Aorta (tissue), 5 donors: ENCODE data around the gene PRICKLE2. TPM values are rescaled to one million over a fixed set of nuclear protein-coding genes. Genes with fewer than 3 reads are reported as not detected.

Experiments
- ATAC-seq: fragments of 200-7000 bp; cut with Tn5 transposase; one replicate; pipeline ENCODE4 v1.9.1; 2022; ENCODE audit warnings: moderate library complexity; ENCODE audit not compliant: low FRiP score
- DNase-seq, 2 donors: peaks; one replicate each; pipeline ENCODE4 v3.0.0-alpha.2; 2020
- H3K27ac ChIP-seq, 2 donors: one replicate each; pipeline ENCODE4 v1.5.1; 2013; ENCODE audit warnings: low read length in 2 of 2, mild to moderate bottlenecking in 2 of 2, moderate library complexity in 2 of 2, control low read depth in 1 of 2, inconsistent platforms in 1 of 2, low read depth in 1 of 2
- H3K27me3 ChIP-seq, 2 donors: one replicate each; pipeline ENCODE4 v1.6.1; 2013; ENCODE audit warnings: control low read depth in 1 of 2, low read length in 1 of 2, mild to moderate bottlenecking in 1 of 2, moderate library complexity in 1 of 2; ENCODE audit not compliant: insufficient read depth in 2 of 2, control insufficient read depth in 1 of 2
- H3K36me3 ChIP-seq, 2 donors: one replicate each; pipeline ENCODE4 v1.6.1; 2013; ENCODE audit warnings: control low read depth in 1 of 2, low read length in 1 of 2, mild to moderate bottlenecking in 1 of 2; ENCODE audit not compliant: insufficient read depth in 2 of 2, control insufficient read depth in 1 of 2
- H3K4me1 ChIP-seq, 2 donors: one replicate each; pipeline ENCODE4 v1.6.1; 2013; ENCODE audit warnings: low read length in 2 of 2, control low read depth in 1 of 2, mild to moderate bottlenecking in 1 of 2, moderate library complexity in 1 of 2; ENCODE audit not compliant: insufficient read depth in 2 of 2, control insufficient read depth in 1 of 2
- H3K4me3 ChIP-seq, 2 donors: one replicate each; pipeline ENCODE4 v1.5.1; 2013; ENCODE audit warnings: low read length in 2 of 2, control low read depth in 1 of 2, mild to moderate bottlenecking in 1 of 2
- H3K9me3 ChIP-seq: one replicate; pipeline ENCODE4 v1.6.1; 2013; ENCODE audit warnings: mild to moderate bottlenecking, low read length; ENCODE audit not compliant: control insufficient read depth
- WGBS, 2 donors: extraction: QIAGEN DNeasy Blood & Tissue Kit; methylation state at CpG; one replicate each; pipeline ENCODE4 v1.1.7; 2013; 5-methylcytosine and 5-hydroxymethylcytosine counted together
- intact Hi-C, 2 donors: fragments of 100-400 bp; cut with DNase I; formaldehyde crosslinking; loops; one replicate each; pipeline versions ENCODE4 v1.14.2 to v1.15.0; 2022
- polyA plus RNA-seq, 2 donors: library from polyadenylated mRNA; stranded (reverse); fragments of 200-250 nt; gene quantifications; one replicate each; pipeline ENCODE4 v1.2.3, GENCODE V29; 2013
- total RNA-seq, 2 donors: library from RNA; stranded (reverse); fragmentation: NEBNext Ultra II Directional; extraction: Animal tissue kit (Norgen Biotek cat#: 25700); gene quantifications; one replicate each; pipeline ENCODE4 v1.2.1, GENCODE V29; 2021
- donor health status: healthy with polysubstance abuse.
- donor health status: Bipolar disorder and iron deficiency.
- donor health status: DM: no; HTN: no; CAD: no.
- donor health status: DM: no; HTN: no; CAD: no.
- donor health status: DM: yes; HTN: yes; CAD: no.

Gene PRICKLE2
- total and polyA plus RNA-seq, 4 donors: 2.1 to 42.1 (median 13.9) TPM

DNA sequence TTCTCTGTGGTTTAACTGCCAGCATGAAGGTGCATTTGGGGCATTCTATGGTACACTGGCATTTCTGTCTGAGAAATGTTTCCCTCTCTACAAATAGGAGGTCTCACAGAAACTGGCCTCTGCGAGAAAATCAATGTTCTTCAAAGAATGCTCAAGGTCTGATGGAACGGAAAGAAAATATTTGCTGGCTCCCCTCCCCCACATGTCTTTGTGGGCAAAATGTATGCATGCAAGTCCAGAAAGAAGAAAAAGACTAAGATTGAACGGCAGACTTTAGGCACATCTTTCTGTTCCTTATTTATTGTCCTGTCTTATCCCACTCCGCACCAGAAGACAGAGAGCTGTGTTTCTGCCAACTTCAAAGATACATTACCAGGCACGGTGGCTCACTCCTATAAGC is 118.1 kb downstream of the PRICKLE2 start:
- H3K4me1 ChIP-seq: no peaks in the 10 kb centered on the region
- H3K27ac ChIP-seq: no peak overlapping the region
- 71 to 73% methylated on average over 5 of the region's 5 CpGs for WGBS, 2 donors

DNA sequence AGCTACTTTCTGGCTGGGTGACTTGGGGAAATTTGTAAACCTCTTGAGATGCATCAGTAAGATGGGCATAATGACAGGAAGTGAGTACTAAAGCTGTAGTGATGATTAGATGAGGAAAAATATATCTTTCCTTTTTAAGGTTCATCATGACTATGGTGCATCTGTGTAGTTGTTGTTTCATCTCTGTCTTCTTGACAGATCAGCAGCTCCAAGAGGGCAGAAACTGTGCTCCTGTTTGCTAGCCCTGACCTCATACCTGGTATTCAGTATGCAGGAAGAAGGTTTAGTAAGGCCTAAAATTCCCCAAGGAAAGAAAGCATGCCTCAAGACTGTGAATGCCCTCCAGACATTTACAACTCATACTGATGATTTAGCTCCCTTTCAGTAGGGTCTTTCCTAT is 119.5 kb downstream of the PRICKLE2 start:
- Histone ChIP-seq H3K36me3 (peaks cover 0 to 2% of the 10 kb centered on the region in 2 donors), H3K9me3 (no peaks in the 10 kb centered on the region), H3K27ac (no peak overlapping the region), H3K27me3 (no peaks in the 10 kb centered on the region), H3K4me3 (no peak overlapping the region), H3K4me1 (no peaks in the 10 kb centered on the region)
- intact Hi-C loops: no loop called here
- no peak for DNase-seq
- ATAC-seq: no peak

More for the DNA sequence above, 118.1 kb downstream of the PRICKLE2 start:
- no peaks in the 10 kb centered on the region for H3K27me3 ChIP-seq
- ATAC-seq (no peak), DNase-seq (no peak)
- no peak overlapping the region for H3K4me3 ChIP-seq
- intact Hi-C loops: no loop called here
- no peaks in the 10 kb centered on the region for H3K9me3 ChIP-seq
- peaks cover 0 to 2% of the 10 kb centered on the region in 2 donors for H3K36me3 ChIP-seq

GRCh38 chr3:64104691-64105111 is 120.6 kb downstream of the PRICKLE2 start:
- no peak overlapping the region for H3K4me3 ChIP-seq
- peaks cover 0 to 2% of the 10 kb centered on the region in 2 donors for H3K36me3 ChIP-seq
- H3K27ac ChIP-seq: no peak overlapping the region
- DNase-seq (no peak), ATAC-seq (no peak)
- no peaks in the 10 kb centered on the region for H3K4me1 ChIP-seq
- no peaks in the 10 kb centered on the region for H3K27me3 ChIP-seq
- 84 to 90% methylated on average over 3 of the region's 3 CpGs for WGBS, 2 donors
- intact Hi-C loops: no loop called here
- H3K9me3 ChIP-seq: no peaks in the 10 kb centered on the region

DNA sequence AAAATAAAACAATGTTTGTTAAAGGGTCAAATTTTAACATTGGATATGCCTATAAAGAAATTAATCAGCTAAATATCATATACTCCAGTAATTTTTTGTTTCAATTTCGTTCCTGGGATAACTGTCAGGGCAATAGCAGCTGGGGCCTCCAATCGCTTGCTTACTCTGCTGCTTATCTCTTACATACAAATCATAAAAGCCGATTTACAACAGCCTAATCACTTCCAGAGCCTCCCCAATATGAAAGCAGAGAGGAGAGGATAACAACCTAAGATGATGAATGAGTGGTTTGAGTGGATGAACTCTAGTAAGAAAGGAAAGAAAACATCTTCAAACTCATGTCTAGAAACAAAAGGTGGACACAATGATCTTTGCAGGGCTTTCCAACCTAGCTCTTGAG is 121.3 kb downstream of the PRICKLE2 start:
- WGBS, 2 donors: 79 to 80% methylated on average over 3 of the region's 3 CpGs
- Histone ChIP-seq H3K36me3 (peaks cover 0 to 2% of the 10 kb centered on the region in 2 donors), H3K27ac (no peak overlapping the region), H3K27me3 (no peaks in the 10 kb centered on the region), H3K4me3 (no peak overlapping the region), H3K4me1 (no peaks in the 10 kb centered on the region), H3K9me3 (no peaks in the 10 kb centered on the region)
- DNase-seq (no peak), ATAC-seq (no peak)
- intact Hi-C loops: no loop called here

- Histone ChIP-seq H3K4me1 (no peaks in the 10 kb centered on the region), H3K4me3 (no peak overlapping the region), H3K9me3 (no peaks in the 10 kb centered on the region), H3K36me3 (peaks cover 0 to 2% of the 10 kb centered on the region in 2 donors), H3K27ac (no peak overlapping the region), H3K27me3 (no peaks in the 10 kb centered on the region)
- 94 to 95% methylated on average over 2 of the region's 2 CpGs for WGBS, 2 donors
- ATAC-seq (no peak), DNase-seq (no peak)
- intact Hi-C loops: no loop called here
Measured at GRCh38 chr3:64103131-64103530, 122.1 kb downstream of the PRICKLE2 start.

GRCh38 chr3:64102147-64102546 is 123.1 kb downstream of the PRICKLE2 start:
- intact Hi-C loops: no loop called here
- Histone ChIP-seq H3K9me3 (no peaks in the 10 kb centered on the region), H3K36me3 (peaks cover 0 to 2% of the 10 kb centered on the region in 2 donors), H3K27me3 (no peaks in the 10 kb centered on the region), H3K4me3 (no peak overlapping the region), H3K4me1 (no peaks in the 10 kb centered on the region), H3K27ac (no peak overlapping the region)
- 97 to 98% methylated on average over 2 of the region's 2 CpGs for WGBS, 2 donors
- no peak for DNase-seq
- no peak for ATAC-seq

GRCh38 chr3:64099316-64099715 is 126.0 kb downstream of the PRICKLE2 start:
- H3K27ac ChIP-seq: no peak overlapping the region
- intact Hi-C loops: no loop called here
- H3K4me3 ChIP-seq: no peak overlapping the region
- H3K36me3 ChIP-seq: peaks cover 0 to 4% of the 10 kb centered on the region in 2 donors
- H3K27me3 ChIP-seq: no peaks in the 10 kb centered on the region
- no peak for ATAC-seq
- 96 to 97% methylated on average over 26 of the region's 26 CpGs for WGBS, 2 donors
- DNase-seq: no peak
- H3K9me3 ChIP-seq: no peaks in the 10 kb centered on the region
- H3K4me1 ChIP-seq: no peaks in the 10 kb centered on the region

DNA sequence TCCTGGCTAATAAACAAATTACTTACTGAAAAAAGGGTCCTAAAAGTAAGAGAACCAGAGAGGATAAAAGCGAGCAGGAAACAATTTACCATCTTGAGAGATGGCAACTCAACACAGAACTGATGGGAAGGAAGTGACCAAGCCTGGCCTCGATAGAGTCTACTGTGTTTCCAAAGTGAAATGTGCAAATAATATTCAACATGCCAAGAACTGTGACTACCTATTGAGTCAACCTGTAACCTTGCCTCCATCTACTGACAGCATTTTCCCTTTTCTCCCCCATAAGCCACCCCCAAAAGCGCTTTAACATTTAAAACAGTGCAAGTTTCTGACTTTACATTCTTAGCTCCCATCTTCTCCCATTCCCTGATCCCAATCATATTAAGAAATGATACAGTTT is 126.6 kb downstream of the PRICKLE2 start:
- Histone ChIP-seq H3K27ac (no peak overlapping the region), H3K27me3 (no peaks in the 10 kb centered on the region), H3K9me3 (no peaks in the 10 kb centered on the region), H3K4me1 (no peaks in the 10 kb centered on the region), H3K36me3 (peaks cover 0 to 3% of the 10 kb centered on the region in 2 donors), H3K4me3 (no peak overlapping the region)
- intact Hi-C loops: no loop called here
- DNase-seq (no peak), ATAC-seq (no peak)
- WGBS, 2 donors: 72 to 79% methylated on average over 3 of the region's 3 CpGs

- WGBS, 2 donors: 76 to 77% methylated on average over 5 of the region's 5 CpGs
- Histone ChIP-seq H3K4me1 (no peaks in the 10 kb centered on the region), H3K36me3 (peaks cover 0 to 3% of the 10 kb centered on the region in 2 donors), H3K27ac (no peak overlapping the region), H3K4me3 (no peak overlapping the region), H3K9me3 (no peaks in the 10 kb centered on the region), H3K27me3 (no peaks in the 10 kb centered on the region)
- intact Hi-C loops: no loop called here
- ATAC-seq (no peak), DNase-seq (no peak)
Measured at GRCh38 chr3:64097920-64098319, 127.3 kb downstream of the PRICKLE2 start.
